ENCODE data around the gene PDCD1. TPM values are rescaled to one million over a fixed set of nuclear protein-coding genes. Genes with fewer than 3 reads are reported as not detected.
A peak's percentile ranks its signal among the peaks of the same experiment; 100 is the strongest.

Gene PDCD1
- total RNA-seq, 1 experiment from 2014 or later: not detected

GRCh38 chr2:241870081-241870541 is 11.4 kb upstream of the PDCD1 start:
- Histone ChIP-seq H3K4me1 (ENCODE audit: insufficient read depth, low read length) (no peaks in the 10 kb centered on the region), H3K36me3 (ENCODE audit: low read depth, low read length) (no peaks in the 10 kb centered on the region), H4K20me1 (ENCODE audit: low read length) (no peaks in the 10 kb centered on the region), H3K9me3 (ENCODE audit: low read length) (no peaks in the 10 kb centered on the region), H3K27ac (ENCODE audit: low read length) (no peak overlapping the region), H3K79me2 (ENCODE audit: low read length) (no peaks in the 10 kb centered on the region), H3K9me2 (replicated peaks; ENCODE audit: low read length) (no peaks in the 10 kb centered on the region), H2AFZ (ENCODE audit: low read length) (no peak overlapping the region), H3K4me3 (ENCODE audit: low read length) (no peak overlapping the region), H3K4me2 (ENCODE audit: low read length) (no peak overlapping the region), H3F3A (ENCODE audit: low read length, unreplicated experiment) (no peaks in the 10 kb centered on the region), H3K27me3 (ENCODE audit: low read length) (no peaks in the 10 kb centered on the region), H3K9ac (ENCODE audit: low read length) (no peak overlapping the region)
- intact Hi-C loops (cut with micrococcal nuclease): no loop called here
- ChIA-PET POLR2A (ENCODE audit: unreplicated experiment) (no interaction called here), CTCF (no interaction called here)
- BruUV-seq (replicated peaks): no TSS peak
- no peak for ATAC-seq
- no peak for TF ChIP-seq EZH2phosphoT487 (IDR thresholded peaks at IDR 0.05; ENCODE audit: borderline replicate concordance, low read length)
- no peak for TF ChIP-seq CTCF (conservative IDR thresholded peaks at IDR 0.05; ENCODE audit: low read depth, low read length)
- no peak for TF ChIP-seq EZH2 (IDR thresholded peaks at IDR 0.05; ENCODE audit: low read length, unreplicated experiment)
- DNase-seq: no peak

- H3K36me3 ChIP-seq (ENCODE audit: low read depth, low read length): no peaks in the 10 kb centered on the region
- no peaks in the 10 kb centered on the region for H3K9me3 ChIP-seq (ENCODE audit: low read length)
- no peaks in the 10 kb centered on the region for H3F3A ChIP-seq (ENCODE audit: low read length, unreplicated experiment)
- no peaks in the 10 kb centered on the region for H3K9me2 ChIP-seq (replicated peaks; ENCODE audit: low read length)
- BruUV-seq (replicated peaks): no TSS peak
- intact Hi-C loops (cut with micrococcal nuclease): loop anchor here (10.0 kb wide), 1 partner anchor 135 kb away; the partner anchor contains the start of gene D2HGDH
- peak within 1 kb of the TSS; percentile 73 for H3K4me2 ChIP-seq (ENCODE audit: low read length)
- ChIA-PET POLR2A (ENCODE audit: unreplicated experiment) (no interaction called here), CTCF (no interaction called here)
- peak within 1 kb of the TSS; percentile 30; the same call in 1 of the 2 replicates for H3K4me3 ChIP-seq (ENCODE audit: low read length)
- DNase-seq (peak; percentile 12), ATAC-seq (peak; percentile 42)
- peak within 1 kb of the TSS; percentile 66 for H2AFZ ChIP-seq (ENCODE audit: low read length)
- no peaks in the 10 kb centered on the region for H3K79me2 ChIP-seq (ENCODE audit: low read length)
- H3K27ac ChIP-seq (ENCODE audit: low read length): no peak within 1 kb of the TSS
- H4K20me1 ChIP-seq (ENCODE audit: low read length): no peaks in the 10 kb centered on the region
- no peak for TF ChIP-seq EZH2 (IDR thresholded peaks at IDR 0.05; ENCODE audit: low read length, unreplicated experiment)
- no peak for TF ChIP-seq EZH2phosphoT487 (IDR thresholded peaks at IDR 0.05; ENCODE audit: borderline replicate concordance, low read length)
- TF ChIP-seq CTCF (conservative IDR thresholded peaks at IDR 0.05; ENCODE audit: low read depth, low read length): no peak
- H3K9ac ChIP-seq (ENCODE audit: low read length): no peak within 1 kb of the TSS
- no peaks in the 10 kb centered on the region for H3K27me3 ChIP-seq (ENCODE audit: low read length)
- H3K4me1 ChIP-seq (ENCODE audit: insufficient read depth, low read length): no peaks in the 10 kb centered on the region
These were observed 10.6 kb upstream of the PDCD1 start, which contains the start of gene RTP5 for GRCh38 chr2:241869087-241869961. RTP5 (plus strand) TSS chr2:241869729; CDS start chr2:241869757, 28 bp downstream.

GRCh38 chr2:241868661-241869081 is 10.0 kb upstream of the PDCD1 start:
- Histone ChIP-seq H3K27me3 (ENCODE audit: low read length) (no peaks in the 10 kb centered on the region), H2AFZ (ENCODE audit: low read length) (peak overlapping the region; percentile 66), H3K79me2 (ENCODE audit: low read length) (no peaks in the 10 kb centered on the region), H3K27ac (ENCODE audit: low read length) (no peak overlapping the region), H3F3A (ENCODE audit: low read length, unreplicated experiment) (no peaks in the 10 kb centered on the region), H3K4me1 (ENCODE audit: insufficient read depth, low read length) (no peaks in the 10 kb centered on the region), H3K9me3 (ENCODE audit: low read length) (no peaks in the 10 kb centered on the region), H4K20me1 (ENCODE audit: low read length) (no peaks in the 10 kb centered on the region), H3K9ac (ENCODE audit: low read length) (no peak overlapping the region), H3K4me2 (ENCODE audit: low read length) (peak overlapping the region; percentile 73), H3K4me3 (ENCODE audit: low read length) (peak overlapping the region; percentile 30; the same call in 1 of the 2 replicates), H3K36me3 (ENCODE audit: low read depth, low read length) (no peaks in the 10 kb centered on the region), H3K9me2 (replicated peaks; ENCODE audit: low read length) (no peaks in the 10 kb centered on the region)
- intact Hi-C loops (cut with micrococcal nuclease): loop anchor here (10.0 kb wide), 1 partner anchor 134 kb away; the partner anchor contains the start of gene D2HGDH
- ATAC-seq: peak; percentile 54
- DNase-seq: peak; percentile 6
- no TSS peak for BruUV-seq (replicated peaks)
- TF ChIP-seq CTCF (conservative IDR thresholded peaks at IDR 0.05; ENCODE audit: low read depth, low read length): no peak
- TF ChIP-seq EZH2phosphoT487 (IDR thresholded peaks at IDR 0.05; ENCODE audit: borderline replicate concordance, low read length): no peak
- no peak for TF ChIP-seq EZH2 (IDR thresholded peaks at IDR 0.05; ENCODE audit: low read length, unreplicated experiment)
- POLR2A ChIA-PET (ENCODE audit: unreplicated experiment): no interaction called here
- CTCF ChIA-PET: no interaction called here

Measured in PC-3 (cell line).